Germinal center (tissue), 1 donor: ENCODE data around the gene UTF1.

ENCODE experiments used
- DNase-seq: peaks from one replicate; pipeline ENCODE4 v3.0.0; 2012; ENCODE audit warnings: mixed read lengths, low spot score

UTF1 gene

GRCh38 chr10:133247681-133248333 lies 17.8 kb downstream of the UTF1 start:
- DNase-seq = no peak

- DNase-seq = no peak
Measured at GRCh38 chr10:133248334-133248715, 18.3 kb downstream of the UTF1 start.

GRCh38 chr10:133249094-133249780 lies 19.2 kb downstream of the UTF1 start:
- DNase-seq = no peak

- no peak for DNase-seq
Measured at GRCh38 chr10:133249975-133250754, 20.1 kb downstream of the UTF1 start.

- DNase-seq = no peak
Measured at GRCh38 chr10:133251388-133252222, 21.6 kb downstream of the UTF1 start.

- no peak for DNase-seq
Measured at GRCh38 chr10:133252223-133252552, 22.2 kb downstream of the UTF1 start.

GRCh38 chr10:133253361-133253955 lies 23.4 kb downstream of the UTF1 start:
- no peak for DNase-seq

- DNase-seq = no peak
Measured at GRCh38 chr10:133254421-133255120, 24.6 kb downstream of the UTF1 start.

- no peak for DNase-seq
Measured at GRCh38 chr10:133255323-133255722, 25.3 kb downstream of the UTF1 start.

GRCh38 chr10:133257489-133258065 lies 27.6 kb downstream of the UTF1 start:
- DNase-seq = peak; percentile 51

- peak; percentile 54 for DNase-seq
Measured at GRCh38 chr10:133258066-133258817, 28.2 kb downstream of the UTF1 start.

- no peak for DNase-seq
Measured at GRCh38 chr10:133258818-133259601, 29.0 kb downstream of the UTF1 start.

GRCh38 chr10:133259602-133259989 lies 29.6 kb downstream of the UTF1 start:
- no peak for DNase-seq

GRCh38 chr10:133260895-133261725 lies 31.1 kb downstream of the UTF1 start:
- DNase-seq = peak; percentile 74

GRCh38 chr10:133261726-133262325 lies 31.8 kb downstream of the UTF1 start:
- peak; percentile 86 for DNase-seq

GRCh38 chr10:133262696-133263095 lies 32.7 kb downstream of the UTF1 start:
- DNase-seq = no peak

GRCh38 chr10:133263674-133264073 lies 33.7 kb downstream of the UTF1 start:
- no peak for DNase-seq

- no peak for DNase-seq
Measured at GRCh38 chr10:133264461-133264860, 34.4 kb downstream of the UTF1 start.
